Liver (tissue), 9 donors: Measurements from ENCODE around the gene EPS8L1. TPM values are rescaled to one million over a fixed set of nuclear protein-coding genes. Genes with fewer than 3 reads are reported as not detected.

Experiments used
- DNase-seq: peaks from one replicate; pipeline ENCODE4 v3.0.0-alpha.2; 2017; ENCODE audit warnings: low spot score
- H3K27ac ChIP-seq, 2 donors: one replicate each; pipeline ENCODE4 v1.7.0; 2013; ENCODE audit warnings: inconsistent platforms in 2 of 2, low read length in 2 of 2, control low read depth in 1 of 2, low read depth in 1 of 2, mild to moderate bottlenecking in 1 of 2
- H3K27me3 ChIP-seq, 4 donors: one replicate each; pipeline versions ENCODE4 v1.6.1 to v1.7.0; 2013; ENCODE audit warnings: low read length in 3 of 4, inconsistent platforms in 1 of 4, mild to moderate bottlenecking in 1 of 4, moderate library complexity in 1 of 4; ENCODE audit not compliant: control insufficient read depth in 4 of 4, insufficient read depth in 4 of 4
- H3K36me3 ChIP-seq, 4 donors: one replicate each; pipeline versions ENCODE4 v1.6.1 to v1.7.0; 2013; ENCODE audit warnings: low read length in 3 of 4, mild to moderate bottlenecking in 3 of 4, low read depth in 1 of 4, moderate library complexity in 1 of 4; ENCODE audit not compliant: control insufficient read depth in 4 of 4, insufficient read depth in 3 of 4
- H3K4me1 ChIP-seq, 4 donors: one replicate each; pipeline versions ENCODE4 v1.6.1 to v1.7.0; 2013; ENCODE audit warnings: low read length in 3 of 4, mild to moderate bottlenecking in 3 of 4, moderate library complexity in 1 of 4; ENCODE audit not compliant: control insufficient read depth in 4 of 4, insufficient read depth in 4 of 4
- H3K4me3 ChIP-seq, 3 donors: one replicate each; pipeline versions ENCODE4 v1.6.1 to v1.7.0; 2013; ENCODE audit warnings: low read length in 3 of 3, control low read depth in 1 of 3, low read depth in 1 of 3, mild to moderate bottlenecking in 1 of 3
- H3K9ac ChIP-seq, 2 donors: one replicate each; pipeline ENCODE4 v1.7.0; 2013; ENCODE audit warnings: low read length in 2 of 2, mild to moderate bottlenecking in 2 of 2, moderate library complexity in 2 of 2, control low read depth in 1 of 2, low read depth in 1 of 2
- H3K9me3 ChIP-seq, 4 donors: one replicate each; pipeline versions ENCODE4 v1.6.1 to v1.7.0; 2013; ENCODE audit warnings: low read length in 3 of 4; ENCODE audit not compliant: control insufficient read depth in 4 of 4
- ATF3 ChIP-seq: IDR thresholded peaks from 2 replicates; pipeline ENCODE4 v1.6.1; 2016; ENCODE audit warnings: antibody characterized with exemption
- CTCF ChIP-seq: fragments of 150-350 bp; IDR thresholded peaks from 2 replicates; pipeline ENCODE4 v1.5.1; 2017; ENCODE audit warnings: improper control_type of control experiment, low read depth, low read length; ENCODE audit not compliant: missing input control
- EGR1 ChIP-seq, 2 donors: IDR thresholded peaks; 2 replicates each; pipeline ENCODE4 v1.6.1; 2016 to 2018; ENCODE audit warnings: antibody characterized with exemption in 2 of 2, low read depth in 2 of 2
- FOXA1 ChIP-seq: IDR thresholded peaks from 2 replicates; pipeline ENCODE4 v1.6.1; 2016; ENCODE audit warnings: antibody characterized with exemption
- FOXA2 ChIP-seq: IDR thresholded peaks from 2 replicates; pipeline ENCODE4 v1.6.1; 2016; ENCODE audit warnings: antibody characterized with exemption
- GABPA ChIP-seq, 2 donors: IDR thresholded peaks in 1 of 2; conservative IDR thresholded peaks in 1 of 2; 2 replicates each; pipeline ENCODE4 v1.6.1; 2016; ENCODE audit warnings: antibody characterized with exemption in 2 of 2, mild to moderate bottlenecking in 1 of 2, moderate library complexity in 1 of 2
- HNF4A ChIP-seq, 2 donors: conservative IDR thresholded peaks; 2 replicates each; pipeline ENCODE4 v1.6.1; 2016; ENCODE audit warnings: antibody characterized with exemption in 2 of 2, mild to moderate bottlenecking in 2 of 2
- HNF4G ChIP-seq: IDR thresholded peaks from 2 replicates; pipeline ENCODE4 v1.6.1; 2016; ENCODE audit warnings: antibody characterized with exemption
- JUND ChIP-seq, 2 donors: IDR thresholded peaks; 2 replicates each; pipeline ENCODE4 v1.6.1; 2016; ENCODE audit warnings: antibody characterized with exemption in 2 of 2
- MAX ChIP-seq: IDR thresholded peaks from 2 replicates; pipeline ENCODE4 v1.6.1; 2016; ENCODE audit warnings: antibody characterized with exemption
- NR2F2 ChIP-seq: IDR thresholded peaks from 2 replicates; pipeline ENCODE4 v1.6.1; 2016; ENCODE audit warnings: antibody characterized with exemption
- RAD21 ChIP-seq, 2 donors: IDR thresholded peaks; 2 replicates each; pipeline ENCODE4 v1.6.1; 2016; ENCODE audit warnings: antibody characterized with exemption in 2 of 2, mild to moderate bottlenecking in 2 of 2
- REST ChIP-seq: IDR thresholded peaks from 2 replicates; pipeline ENCODE4 v1.6.1; 2016; ENCODE audit warnings: antibody characterized with exemption, mild to moderate bottlenecking
- RXRA ChIP-seq, 2 donors: IDR thresholded peaks; 2 replicates each; pipeline ENCODE4 v1.6.1; 2017 to 2018; ENCODE audit warnings: antibody characterized with exemption in 2 of 2, mild to moderate bottlenecking in 1 of 2
- SP1 ChIP-seq: IDR thresholded peaks from 2 replicates; pipeline ENCODE4 v1.6.1; 2018; ENCODE audit warnings: antibody characterized with exemption, mild to moderate bottlenecking
- TAF1 ChIP-seq: conservative IDR thresholded peaks from 2 replicates; pipeline ENCODE4 v1.6.1; 2016; ENCODE audit warnings: antibody characterized with exemption, mild to moderate bottlenecking
- YY1 ChIP-seq: IDR thresholded peaks from 2 replicates; pipeline ENCODE4 v1.6.1; 2016; ENCODE audit warnings: antibody characterized with exemption, mild to moderate bottlenecking
- ZBTB33 ChIP-seq: IDR thresholded peaks from 2 replicates; pipeline ENCODE4 v1.6.1; 2016; ENCODE audit warnings: antibody characterized with exemption
- WGBS: extraction: QIAGEN DNeasy Blood & Tissue Kit; methylation state at CpG from one replicate; pipeline ENCODE4 v1.1.7; 2013; 5-methylcytosine and 5-hydroxymethylcytosine counted together
- polyA plus RNA-seq, 2 donors: library from polyadenylated mRNA; stranded (reverse) in 1 of 2; unstranded in 1 of 2; fragments of 200-250 nt in 1 of 2; fragments of >200 nt in 1 of 2; fragmentation: Nextera tagmentation in 1 of 2; extraction: Ambion mirVana in 1 of 2; gene quantifications; one replicate each; pipeline versions ENCODE4 v1.2.1 to v1.2.3, GENCODE V29; 2013 to 2015
- total RNA-seq, 2 donors: library from RNA; depleted of rRNA; stranded (reverse); fragments of >200 nt; gene quantifications; one replicate each; pipeline ENCODE4 v1.2.3, GENCODE V29; 2014
- donor health status: healthy.
- donor health status: healthy.
- donor health status: healthy.
- donor health status: healthy.
- donor health status: healthy.

Gene EPS8L1
- total and polyA plus RNA-seq, 4 donors = 0.40 to 1.5 (median 0.87) TPM

GRCh38 chr19:55134736-55135135 is 59.1 kb downstream of the EPS8L1 start:
- no peak overlapping the region for H3K4me3 ChIP-seq
- TF ChIP-seq JUND (IDR thresholded peaks at IDR 0.05) = no peak
- TF ChIP-seq FOXA2 = no peak
- no peak for TF ChIP-seq FOXA1
- TF ChIP-seq CTCF = no peak
- no peak for TF ChIP-seq NR2F2
- TF ChIP-seq HNF4A (conservative IDR thresholded peaks at IDR 0.05) = no peak
- TF ChIP-seq YY1 = no peak
- TF ChIP-seq ZBTB33 = no peak
- no peak for TF ChIP-seq RAD21 (IDR thresholded peaks at IDR 0.05)
- TF ChIP-seq TAF1 = no peak
- TF ChIP-seq RXRA (IDR thresholded peaks at IDR 0.05) = no peak
- TF ChIP-seq HNF4G = no peak
- TF ChIP-seq MAX = no peak
- no peak for TF ChIP-seq ATF3
- TF ChIP-seq EGR1 (IDR thresholded peaks at IDR 0.05; ENCODE audit: low read depth in 2 of 2) = no peak
- no peak for TF ChIP-seq SP1
- no peak for TF ChIP-seq GABPA (IDR thresholded peaks at IDR 0.05 in 1 of 2, conservative IDR thresholded peaks at IDR 0.05 in 1 of 2)
- no peak for TF ChIP-seq REST
- DNase-seq = no peak
- no peaks in the 10 kb centered on the region for H3K9me3 ChIP-seq
- no peak overlapping the region for H3K9ac ChIP-seq
- no peak overlapping the region for H3K27ac ChIP-seq
- WGBS = 16% methylated on average over 2 of the region's 3 CpGs
- H3K36me3 ChIP-seq = no peaks in the 10 kb centered on the region
- no peaks in the 10 kb centered on the region for H3K4me1 ChIP-seq
- peaks cover 0 to 2% (median 0%) of the 10 kb centered on the region in 4 donors for H3K27me3 ChIP-seq
